Superior temporal gyrus (tissue), 1 donor: Measurements from ENCODE around the gene OR2A25.

Experiments
- DNase-seq: peaks from one replicate; pipeline ENCODE4 v3.0.0-alpha.2; 2016; ENCODE audit errors: extremely low spot score

Gene OR2A25

DNA sequence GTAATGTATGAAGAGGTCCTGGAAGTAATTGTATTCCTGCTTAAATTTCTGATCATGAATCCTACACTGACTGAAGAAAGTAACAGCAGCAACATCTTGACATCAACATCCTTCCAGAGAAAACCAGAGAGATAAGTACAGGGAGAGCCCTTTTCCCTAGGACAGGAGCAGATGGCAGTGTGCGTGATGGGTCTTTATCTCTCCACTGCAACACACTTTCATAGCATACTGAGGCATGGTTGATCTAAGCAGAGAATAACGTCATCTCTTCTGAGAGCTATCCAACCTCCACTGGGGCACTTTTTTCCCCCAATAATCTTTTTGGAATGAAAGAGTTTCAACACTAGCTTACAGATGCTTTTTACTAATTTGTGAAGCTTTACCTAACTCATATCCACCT is 342 bp downstream of the OR2A25 start:
- DNase-seq: no peak

- no peak for DNase-seq
Observed at GRCh38 chr7:144074374-144074773, 4.8 kb downstream of the OR2A25 start.

DNA sequence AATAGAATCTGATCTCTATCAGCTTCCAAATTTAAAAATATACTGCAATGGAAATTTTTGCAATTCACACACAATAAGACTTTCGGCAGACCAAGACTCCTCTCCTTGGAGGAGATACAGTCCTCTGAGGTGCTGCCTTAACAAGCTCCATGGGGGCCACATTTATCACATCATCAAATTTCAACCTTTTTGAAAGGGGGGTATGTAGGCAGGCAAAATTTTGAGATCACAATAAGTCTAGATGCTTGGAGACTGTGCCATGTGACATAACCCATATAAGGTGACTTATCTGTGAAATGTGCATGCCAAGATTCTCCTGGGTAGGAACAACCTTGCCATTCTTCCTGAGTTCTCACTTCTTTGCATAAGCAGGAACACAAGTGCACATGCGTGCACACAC is 16.4 kb downstream of the OR2A25 start, which contains the start of gene OR2A12:
Gene OR2A12, plus strand, starts transcription at position 301 of the 400 bp plus-strand sequence. CDS start 8,830 bp downstream, outside the sequence.
- no peak for DNase-seq

GRCh38 chr7:144086730-144087129 is 17.1 kb downstream of the OR2A25 start:
- no peak for DNase-seq

- DNase-seq: no peak
Observed at GRCh38 chr7:144087230-144087629, 17.6 kb downstream of the OR2A25 start.

DNA sequence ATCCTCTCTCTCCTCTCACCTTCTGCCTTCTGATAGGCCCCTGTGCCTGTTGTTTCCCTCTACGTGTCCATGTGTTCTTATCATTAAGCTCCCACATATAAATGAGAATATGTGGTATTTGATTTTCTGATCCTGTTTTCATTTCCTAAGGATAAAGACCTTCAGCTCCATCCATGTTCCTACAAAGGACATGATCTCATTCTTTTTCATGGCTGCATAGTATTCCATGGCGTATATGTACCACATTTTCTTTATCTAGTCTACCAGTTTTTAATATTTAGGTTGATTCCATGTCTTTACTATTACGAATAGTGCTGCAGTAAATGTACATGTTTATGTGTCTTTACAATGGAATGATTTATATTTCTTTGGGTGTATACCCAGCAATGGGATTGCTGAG is 21.1 kb downstream of the OR2A25 start:
- no peak for DNase-seq

DNA sequence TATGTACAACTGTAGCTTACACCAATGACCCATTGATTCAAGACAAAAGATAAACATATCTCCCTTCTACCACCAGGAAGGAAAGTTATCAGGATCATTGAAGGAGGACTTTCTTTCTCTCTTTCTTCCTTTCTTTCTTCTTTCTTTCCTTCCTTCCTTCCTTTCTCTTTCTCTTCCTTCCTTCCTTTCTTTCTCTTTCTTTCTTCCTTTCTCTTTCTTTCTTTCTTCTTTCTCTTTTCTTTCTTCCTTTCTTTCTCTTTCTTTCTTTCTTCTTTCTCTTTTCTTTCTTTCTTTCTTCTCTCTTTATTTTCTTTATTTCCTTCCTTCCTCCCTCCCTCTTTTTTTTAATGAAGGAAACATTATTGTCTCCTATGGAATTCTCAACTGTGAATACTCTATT is 29.2 kb downstream of the OR2A25 start:
- no peak for DNase-seq

- DNase-seq: no peak
Observed at GRCh38 chr7:144100607-144101006, 31.0 kb downstream of the OR2A25 start.

DNA sequence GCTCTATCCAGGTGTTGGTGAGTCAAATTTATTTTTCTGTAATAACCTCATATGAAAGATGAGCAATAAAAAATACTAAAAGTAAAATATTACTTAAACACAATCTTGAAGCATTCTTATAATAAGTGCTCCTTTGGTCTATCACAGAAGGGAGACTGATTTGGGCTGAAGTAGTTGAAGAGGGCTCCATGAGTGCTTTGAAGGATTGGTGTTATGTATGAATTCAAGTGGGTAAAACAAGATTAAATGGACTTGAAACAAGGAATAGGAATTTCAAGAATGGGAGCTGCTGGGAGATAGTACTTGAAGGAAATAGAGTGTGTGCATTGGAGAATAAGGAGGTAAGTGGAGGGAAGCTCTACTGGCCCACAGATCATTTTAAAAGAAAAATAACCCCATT is 32.4 kb downstream of the OR2A25 start:
- no peak for DNase-seq

- DNase-seq: no peak
Observed at GRCh38 chr7:144105211-144105610, 35.6 kb downstream of the OR2A25 start.

- no peak for DNase-seq
Observed at GRCh38 chr7:144109283-144109682, 39.7 kb downstream of the OR2A25 start, which contains the start of gene OR2A2. TSS of gene OR2A2 (plus strand) at chr7:144109583. CDS start at chr7:144109583, 0 bp downstream.

- DNase-seq: no peak
Observed at GRCh38 chr7:144110272-144110671, 40.7 kb downstream of the OR2A25 start.

- DNase-seq: no peak
Observed at GRCh38 chr7:144113651-144114050, 44.0 kb downstream of the OR2A25 start.

- no peak for DNase-seq
Observed at GRCh38 chr7:144118341-144118740, 48.7 kb downstream of the OR2A25 start.

DNA sequence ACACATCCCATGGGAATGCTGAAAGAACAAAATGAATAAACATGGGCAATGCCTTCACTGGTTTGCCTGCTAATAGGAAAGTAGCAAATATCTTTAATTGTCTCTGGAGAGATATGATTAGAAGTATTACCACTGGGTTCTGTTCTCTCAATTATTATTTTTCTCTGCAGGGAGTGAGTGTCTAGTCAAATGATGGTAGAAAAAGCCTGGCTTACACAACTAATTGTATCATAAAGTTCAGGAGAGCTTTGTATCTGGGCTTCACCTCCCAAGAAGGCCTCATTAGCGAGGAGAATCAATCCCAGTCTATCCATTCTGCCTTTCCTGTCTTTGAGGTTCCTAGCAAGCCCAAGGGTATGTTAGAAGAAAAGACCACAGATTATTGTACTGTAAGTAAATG is 53.3 kb downstream of the OR2A25 start, which contains the start of gene OR2A14:
Gene OR2A14, plus strand, starts transcription at position 301 of the 400 bp plus-strand sequence. CDS start 5,937 bp downstream, outside the sequence.
- no peak for DNase-seq
